ENCODE data around the gene QSOX2. TPM values are rescaled to one million over a fixed set of nuclear protein-coding genes. Genes with fewer than 3 reads are reported as not detected.
A peak's percentile ranks its signal among the peaks of the same experiment; 100 is the strongest.

Gene QSOX2
- total and polyA plus RNA-seq, 2 experiments from 2014 or later, result 9.2 to 29.2 TPM

DNA sequence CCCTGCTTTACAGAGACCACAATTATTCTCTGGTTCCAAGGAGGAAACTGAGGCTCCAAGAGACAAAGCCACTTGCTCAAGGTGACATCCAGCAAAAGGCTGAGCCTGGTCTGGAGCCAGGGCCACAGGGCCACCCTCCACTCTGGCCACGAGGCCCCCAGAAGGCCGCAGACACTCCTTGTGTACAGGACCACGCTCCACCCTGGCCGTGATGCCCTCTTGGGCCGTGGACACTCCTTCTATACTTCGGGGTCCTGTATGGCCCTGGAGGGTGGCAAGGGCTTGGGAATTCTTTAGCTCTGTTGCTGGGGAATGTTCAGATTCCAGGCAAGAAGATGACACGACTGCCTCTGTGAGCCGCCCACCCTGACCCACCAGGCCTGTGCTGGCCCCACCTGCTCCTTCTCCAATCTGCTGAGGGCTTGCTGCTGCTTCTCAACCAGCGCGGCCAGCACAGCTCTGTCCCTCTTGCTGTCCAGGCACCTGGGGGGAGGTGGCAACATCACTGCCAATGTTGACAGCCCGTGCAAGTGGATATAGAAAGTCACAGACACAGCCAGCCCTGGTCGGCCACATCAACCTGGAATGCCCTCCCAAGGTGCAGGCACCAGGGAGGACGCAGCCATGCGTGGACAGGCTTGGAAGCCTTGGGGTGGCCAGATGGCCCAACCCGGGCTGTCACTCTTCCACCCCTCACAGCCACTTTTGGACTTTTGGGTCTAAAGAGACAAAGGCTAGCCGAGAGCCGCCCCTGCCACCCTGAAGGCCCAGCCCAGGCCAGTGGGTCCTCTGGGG, 20.1 kb upstream of the QSOX2 start:
- peaks cover 6% of the 10 kb centered on the region; the same call in 1 of the 2 replicates for H3K4me1 ChIP-seq (ENCODE audit: insufficient read depth)
- no peak overlapping the region for H2AFZ ChIP-seq
- no peaks in the 10 kb centered on the region for H3K36me3 Mint-ChIP-seq (ENCODE audit: low read depth)
- H3K9me2 ChIP-seq (ENCODE audit: insufficient read depth), result no peaks in the 10 kb centered on the region
- no peak overlapping the region for H3K4me3 ChIP-seq
- no peak overlapping the region for H3K27ac Mint-ChIP-seq
- no peak overlapping the region for H3K4me2 ChIP-seq
- no peaks in the 10 kb centered on the region for H3K36me3 ChIP-seq (ENCODE audit: insufficient read depth)
- H3K27ac ChIP-seq (ENCODE audit: low read depth), result no peak overlapping the region
- peaks cover 4% of the 10 kb centered on the region for H3K27me3 Mint-ChIP-seq (ENCODE audit: insufficient read depth, low read depth, poor library complexity)
- no peaks in the 10 kb centered on the region for H3K79me2 ChIP-seq (replicated peaks; ENCODE audit: insufficient read depth)
- no peak for ATAC-seq
- TF ChIP-seq, protein P1, sequence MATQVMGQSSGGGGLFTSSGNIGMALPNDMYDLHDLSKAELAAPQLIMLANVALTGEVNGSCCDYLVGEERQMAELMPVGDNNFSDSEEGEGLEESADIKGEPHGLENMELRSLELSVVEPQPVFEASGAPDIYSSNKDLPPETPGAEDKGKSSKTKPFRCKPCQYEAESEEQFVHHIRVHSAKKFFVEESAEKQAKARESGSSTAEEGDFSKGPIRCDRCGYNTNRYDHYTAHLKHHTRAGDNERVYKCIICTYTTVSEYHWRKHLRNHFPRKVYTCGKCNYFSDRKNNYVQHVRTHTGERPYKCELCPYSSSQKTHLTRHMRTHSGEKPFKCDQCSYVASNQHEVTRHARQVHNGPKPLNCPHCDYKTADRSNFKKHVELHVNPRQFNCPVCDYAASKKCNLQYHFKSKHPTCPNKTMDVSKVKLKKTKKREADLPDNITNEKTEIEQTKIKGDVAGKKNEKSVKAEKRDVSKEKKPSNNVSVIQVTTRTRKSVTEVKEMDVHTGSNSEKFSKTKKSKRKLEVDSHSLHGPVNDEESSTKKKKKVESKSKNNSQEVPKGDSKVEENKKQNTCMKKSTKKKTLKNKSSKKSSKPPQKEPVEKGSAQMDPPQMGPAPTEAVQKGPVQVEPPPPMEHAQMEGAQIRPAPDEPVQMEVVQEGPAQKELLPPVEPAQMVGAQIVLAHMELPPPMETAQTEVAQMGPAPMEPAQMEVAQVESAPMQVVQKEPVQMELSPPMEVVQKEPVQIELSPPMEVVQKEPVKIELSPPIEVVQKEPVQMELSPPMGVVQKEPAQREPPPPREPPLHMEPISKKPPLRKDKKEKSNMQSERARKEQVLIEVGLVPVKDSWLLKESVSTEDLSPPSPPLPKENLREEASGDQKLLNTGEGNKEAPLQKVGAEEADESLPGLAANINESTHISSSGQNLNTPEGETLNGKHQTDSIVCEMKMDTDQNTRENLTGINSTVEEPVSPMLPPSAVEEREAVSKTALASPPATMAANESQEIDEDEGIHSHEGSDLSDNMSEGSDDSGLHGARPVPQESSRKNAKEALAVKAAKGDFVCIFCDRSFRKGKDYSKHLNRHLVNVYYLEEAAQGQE (IDR thresholded peaks at IDR 0.05; ENCODE audit: unreplicated experiment), result no peak
- no peak for TF ChIP-seq POLR2AphosphoS5 (IDR thresholded peaks at IDR 0.05; ENCODE audit: low read depth)
- no peak for TF ChIP-seq EZH2 (IDR thresholded peaks at IDR 0.05; ENCODE audit: low read depth, unreplicated experiment)
- TF ChIP-seq, protein P2, sequence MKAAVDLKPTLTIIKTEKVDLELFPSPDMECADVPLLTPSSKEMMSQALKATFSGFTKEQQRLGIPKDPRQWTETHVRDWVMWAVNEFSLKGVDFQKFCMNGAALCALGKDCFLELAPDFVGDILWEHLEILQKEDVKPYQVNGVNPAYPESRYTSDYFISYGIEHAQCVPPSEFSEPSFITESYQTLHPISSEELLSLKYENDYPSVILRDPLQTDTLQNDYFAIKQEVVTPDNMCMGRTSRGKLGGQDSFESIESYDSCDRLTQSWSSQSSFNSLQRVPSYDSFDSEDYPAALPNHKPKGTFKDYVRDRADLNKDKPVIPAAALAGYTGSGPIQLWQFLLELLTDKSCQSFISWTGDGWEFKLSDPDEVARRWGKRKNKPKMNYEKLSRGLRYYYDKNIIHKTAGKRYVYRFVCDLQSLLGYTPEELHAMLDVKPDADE (IDR thresholded peaks at IDR 0.05), result no peak
- TF ChIP-seq STAT1 (IDR thresholded peaks at IDR 0.05; ENCODE audit: unreplicated experiment), result no peak
- H3K27me3 ChIP-seq (ENCODE audit: insufficient read depth), result no peaks in the 10 kb centered on the region
- no peaks in the 10 kb centered on the region for H4K20me1 ChIP-seq (replicated peaks; ENCODE audit: insufficient read depth)
- H3F3A ChIP-seq (replicated peaks; ENCODE audit: low read depth), result no peaks in the 10 kb centered on the region; the same call in 1 of the 2 replicates
- no peak overlapping the region for H3K4me3 Mint-ChIP-seq
- H3K4me1 Mint-ChIP-seq, result peaks cover 25% of the 10 kb centered on the region
- DNase-seq (ENCODE audit: low spot score), result no peak
- no peaks in the 10 kb centered on the region for H3K9me3 Mint-ChIP-seq

DNA sequence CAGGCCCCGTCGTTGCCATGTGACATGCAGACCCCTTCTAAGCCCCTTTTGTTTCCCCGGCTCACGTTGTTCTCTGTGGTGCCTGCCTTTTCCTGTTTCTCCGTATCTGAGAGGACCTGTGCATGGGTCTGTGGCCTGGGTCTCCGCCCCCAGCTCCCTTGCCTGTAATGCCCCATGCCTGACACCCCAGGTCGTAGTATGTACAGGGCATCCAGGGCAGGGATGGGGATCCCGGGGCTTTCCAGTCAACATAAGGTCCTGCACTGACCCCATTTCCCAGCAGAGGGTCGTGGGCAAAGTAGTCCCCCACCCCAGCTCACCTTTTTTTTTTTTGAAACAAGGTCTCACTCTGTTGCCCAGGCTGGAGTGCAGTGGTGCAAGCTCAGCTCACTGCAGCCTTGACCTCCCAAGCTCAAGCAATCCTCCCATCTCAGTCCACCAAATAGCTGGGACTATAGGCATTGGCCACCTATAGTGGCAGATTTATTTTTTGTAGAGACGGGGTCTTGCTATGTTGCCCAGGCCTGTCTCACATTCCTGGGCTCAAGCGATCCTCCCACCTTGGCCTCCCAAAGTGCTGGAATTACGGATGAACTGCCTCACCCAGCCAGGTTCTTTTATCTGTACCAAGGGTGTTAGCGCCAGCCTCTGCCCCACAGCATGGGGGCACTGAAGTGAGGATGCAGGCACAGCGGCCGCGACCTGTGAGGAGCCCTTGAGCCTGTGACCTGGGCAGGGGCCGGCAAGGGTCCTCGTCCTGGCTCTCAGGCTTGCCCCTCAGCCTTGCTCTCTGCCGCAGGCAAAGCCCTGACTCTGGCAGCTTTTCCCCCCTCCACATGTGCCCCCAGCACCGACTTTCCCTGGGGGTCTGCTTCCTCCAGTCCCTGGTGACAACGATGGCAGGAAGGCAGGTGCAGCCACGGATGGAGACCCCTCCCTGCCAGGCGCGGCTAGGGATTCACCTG, 19.1 kb upstream of the QSOX2 start:
- Histone ChIP-seq H3K36me3 (ENCODE audit: insufficient read depth) (no peaks in the 10 kb centered on the region), H3F3A (replicated peaks; ENCODE audit: low read depth) (no peaks in the 10 kb centered on the region; the same call in 1 of the 2 replicates), H4K20me1 (replicated peaks; ENCODE audit: insufficient read depth) (no peaks in the 10 kb centered on the region), H3K9me2 (ENCODE audit: insufficient read depth) (no peaks in the 10 kb centered on the region), H3K4me2 (no peak overlapping the region), H3K27ac (ENCODE audit: low read depth) (no peak overlapping the region), H3K27me3 (ENCODE audit: insufficient read depth) (no peaks in the 10 kb centered on the region), H2AFZ (no peak overlapping the region), H3K79me2 (replicated peaks; ENCODE audit: insufficient read depth) (no peaks in the 10 kb centered on the region), H3K4me3 (no peak overlapping the region), H3K4me1 (ENCODE audit: insufficient read depth) (peaks cover 6% of the 10 kb centered on the region; the same call in 1 of the 2 replicates)
- Mint-ChIP-seq H3K36me3 (ENCODE audit: low read depth) (no peaks in the 10 kb centered on the region), H3K4me3 (no peak overlapping the region), H3K4me1 (peaks cover 20% of the 10 kb centered on the region), H3K27me3 (ENCODE audit: insufficient read depth, low read depth, poor library complexity) (peaks cover 4% of the 10 kb centered on the region), H3K27ac (peak overlapping the region; percentile 77; the same call in 1 of the 2 replicates), H3K9me3 (no peaks in the 10 kb centered on the region)
- DNase-seq (ENCODE audit: low spot score) (no peak), ATAC-seq (no peak)
- no peak for TF ChIP-seq EZH2phosphoT487 (IDR thresholded peaks at IDR 0.05; ENCODE audit: unreplicated experiment)
- TF ChIP-seq ZNF331 (CRISPR knock-in tag; IDR thresholded peaks at IDR 0.05; ENCODE audit: low read depth), result no peak
- TF ChIP-seq POLR2AphosphoS5 (IDR thresholded peaks at IDR 0.05; ENCODE audit: low read depth), result no peak
